HG02610 (cell line): Measurements from ENCODE around the gene CARNS1.
"Not testable (repeated sequence)": the region's sequence is repeated elsewhere in the genome, so short reads cannot be mapped to it uniquely, and the experiment has no call there.

Experiments
- ATAC-seq: cut with Tn5 transposase; IDR thresholded peaks from one replicate; pipeline ENCODE4 v1.9.1; 2021; ENCODE audit warnings: mild to moderate bottlenecking, moderate library complexity; ENCODE audit not compliant: unreplicated experiment

Gene CARNS1

DNA sequence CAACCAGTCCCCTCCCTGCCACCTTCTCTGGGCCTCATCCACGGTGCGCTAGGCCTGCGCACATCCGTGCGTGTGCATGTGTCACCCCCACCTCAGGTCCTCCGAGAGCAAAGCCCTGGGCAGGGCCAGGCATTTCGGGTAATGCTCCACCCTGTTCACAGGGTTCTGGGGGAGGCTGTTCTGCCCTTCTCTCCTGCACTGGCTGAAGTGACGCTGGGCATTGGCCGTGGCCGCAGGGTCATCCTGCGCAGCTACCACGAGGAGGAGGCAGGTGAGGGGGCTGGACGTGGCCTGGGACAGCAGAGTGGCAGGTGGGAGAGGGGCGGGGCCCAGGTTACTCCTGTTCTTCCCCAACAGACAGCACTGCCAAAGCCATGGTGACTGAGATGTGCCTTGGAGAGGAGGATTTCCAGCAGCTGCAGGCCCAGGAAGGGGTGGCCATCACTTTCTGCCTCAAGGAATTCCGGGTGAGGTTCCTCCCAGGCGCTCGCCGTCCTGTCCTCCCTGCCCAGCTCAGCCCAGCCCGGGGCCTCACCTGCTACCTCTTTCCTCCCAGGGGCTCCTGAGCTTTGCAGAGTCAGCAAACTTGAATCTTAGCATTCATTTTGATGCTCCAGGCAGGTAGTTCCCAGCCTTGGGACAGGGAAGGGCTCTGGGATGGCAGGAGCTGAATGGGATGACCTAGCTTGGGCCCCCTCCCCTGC lies 19.8 kb upstream of the CARNS1 start:
- no peak for ATAC-seq

DNA sequence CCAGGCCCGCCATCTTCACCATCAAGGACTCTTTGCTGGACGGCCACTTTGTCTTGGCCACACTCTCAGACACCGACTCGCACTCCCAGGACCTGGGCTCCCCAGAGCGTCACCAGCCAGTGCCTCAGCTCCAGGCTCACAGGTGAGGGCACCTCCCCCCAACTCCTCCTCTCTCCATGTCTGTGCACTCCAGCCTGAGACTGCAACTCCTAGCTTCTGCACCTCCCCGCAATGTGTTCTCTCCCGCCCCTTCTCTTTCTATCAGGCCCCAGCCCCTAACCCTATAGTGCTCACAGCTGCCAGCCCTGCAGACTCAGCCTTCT lies 19.3 kb upstream of the CARNS1 start:
- ATAC-seq = no peak

DNA sequence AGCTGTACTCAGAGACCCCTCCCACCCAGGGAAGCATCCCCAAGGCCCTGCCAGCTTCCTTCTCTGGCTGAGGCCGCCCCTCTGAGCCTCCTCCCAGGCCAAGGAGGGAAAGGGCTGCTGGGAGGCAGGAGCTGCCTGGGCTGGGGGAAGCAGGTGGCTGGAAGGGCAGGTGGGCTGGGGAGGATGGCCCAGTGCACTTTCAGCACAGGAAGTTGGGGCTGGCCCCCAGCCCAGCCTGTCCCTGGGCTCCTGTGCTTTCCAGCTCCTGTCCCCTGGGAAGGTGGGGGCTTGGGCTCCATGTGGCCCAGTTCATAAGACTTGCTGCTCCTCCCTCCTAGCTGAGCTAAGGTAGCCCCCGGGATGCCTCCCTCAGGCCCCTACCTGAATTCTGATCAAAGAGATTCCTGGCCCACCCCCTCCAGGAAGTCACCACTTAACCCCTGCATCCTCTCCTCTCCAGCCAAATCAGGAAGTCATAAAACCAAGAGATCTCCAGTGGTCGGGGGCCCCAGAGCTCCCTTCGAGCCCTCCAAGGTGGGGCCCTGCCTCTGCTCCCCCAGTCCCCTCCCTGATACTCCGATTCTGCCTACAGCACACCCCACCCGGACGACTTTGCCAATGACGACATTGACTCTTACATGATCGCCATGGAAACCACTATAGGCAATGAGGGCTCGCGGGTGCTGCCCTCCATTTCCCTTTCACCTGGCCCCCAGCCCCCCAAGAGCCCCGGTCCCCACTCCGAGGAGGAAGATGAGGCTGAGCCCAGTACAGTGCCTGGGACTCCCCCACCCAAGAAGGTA lies 18.7 kb upstream of the CARNS1 start:
- no peak for ATAC-seq

DNA sequence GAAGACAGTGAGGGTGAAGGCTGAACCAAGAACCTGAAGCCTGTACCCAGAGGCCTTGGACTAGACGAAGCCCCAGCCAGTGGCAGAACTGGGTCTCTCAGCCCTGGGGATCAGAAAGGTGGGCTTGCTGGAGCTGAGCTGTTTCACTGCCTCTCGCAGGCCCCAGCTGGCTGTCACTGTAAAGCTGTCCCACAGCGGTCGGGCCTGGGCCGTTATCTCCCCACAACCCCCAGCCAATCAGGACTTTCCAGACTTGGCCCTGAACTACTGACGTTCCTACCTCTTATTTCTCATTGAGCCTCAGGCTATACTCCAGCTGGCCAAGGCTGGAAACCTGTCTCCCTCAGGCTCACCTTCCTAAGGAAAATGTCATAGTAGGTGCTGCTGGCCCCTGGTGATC lies 17.9 kb upstream of the CARNS1 start:
- no peak for ATAC-seq

DNA sequence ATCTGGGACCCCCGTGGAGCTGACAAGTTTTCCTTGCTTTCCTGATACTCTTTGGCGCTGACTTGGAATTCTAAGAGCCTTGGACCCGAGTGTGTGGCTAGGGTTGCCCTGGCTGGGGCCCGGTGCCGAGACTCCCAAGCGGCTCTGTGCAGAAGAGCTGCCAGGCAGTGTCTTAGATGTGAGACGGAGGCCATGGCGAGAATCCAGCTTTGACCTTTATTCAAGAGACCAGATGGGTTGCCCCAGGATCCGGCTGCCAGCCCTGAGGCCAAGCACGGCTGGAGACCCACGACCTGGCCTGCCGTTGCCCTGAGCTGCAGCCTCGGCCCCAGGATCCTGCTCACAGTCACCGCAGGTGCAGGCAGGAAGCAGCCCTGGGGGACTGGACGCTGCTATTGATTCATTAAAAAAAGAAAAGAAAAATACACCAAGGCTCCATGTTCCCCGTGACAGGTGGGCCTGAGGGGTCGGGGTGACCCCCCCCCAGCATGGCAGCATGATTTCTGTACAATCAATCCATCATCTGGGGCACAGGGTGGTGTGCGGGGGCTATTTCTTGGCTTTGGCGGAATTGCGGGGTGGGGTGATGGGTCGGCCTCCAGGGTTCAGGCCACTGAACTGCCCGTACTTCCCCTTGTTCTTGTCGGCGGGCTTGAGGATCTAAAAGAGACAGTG lies 17.4 kb upstream of the CARNS1 start:
- ATAC-seq = no peak

DNA sequence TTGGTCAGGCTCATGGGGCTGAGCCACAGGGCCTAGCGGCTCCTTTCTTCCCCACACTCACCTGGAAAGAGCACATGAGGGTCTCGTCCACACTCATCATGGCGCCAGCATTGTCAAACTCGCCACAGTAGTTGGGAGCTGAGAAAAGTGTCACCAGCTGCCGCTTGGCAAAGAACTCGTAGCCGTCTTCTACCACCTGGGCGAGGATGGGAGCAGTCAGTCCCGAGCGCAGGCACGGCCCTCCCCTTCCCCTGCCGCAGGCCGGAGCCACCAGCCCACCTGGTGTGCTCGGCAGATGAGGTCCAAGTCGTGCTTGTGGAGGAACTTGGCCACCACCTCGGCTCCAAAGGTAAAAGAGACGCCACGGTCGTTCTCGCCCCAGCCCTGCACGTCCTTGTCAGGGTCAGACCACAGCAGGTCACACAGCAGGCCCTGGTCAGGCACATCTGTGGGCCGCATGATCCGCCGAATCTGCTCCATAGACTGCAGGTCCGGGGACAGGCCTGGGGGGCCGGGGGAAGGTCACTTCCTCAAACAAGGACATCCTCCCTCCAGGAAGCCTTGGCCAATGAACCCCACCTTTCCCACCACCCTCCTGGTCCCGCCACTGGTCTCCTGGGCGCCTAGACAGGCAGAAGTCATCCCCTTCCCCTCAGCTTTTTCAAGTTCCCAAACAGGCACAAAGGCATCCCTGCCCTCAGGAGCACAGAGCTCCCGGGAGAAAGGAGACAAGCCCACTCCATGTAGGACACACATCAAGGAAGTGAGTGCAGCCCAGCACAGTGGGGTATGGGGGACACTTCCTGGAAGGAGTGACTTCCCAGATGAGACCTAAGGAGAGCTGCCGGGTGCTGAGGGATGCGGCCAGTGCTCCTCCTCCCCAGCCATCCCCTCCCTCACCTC lies 16.6 kb upstream of the CARNS1 start:
- no peak for ATAC-seq

DNA sequence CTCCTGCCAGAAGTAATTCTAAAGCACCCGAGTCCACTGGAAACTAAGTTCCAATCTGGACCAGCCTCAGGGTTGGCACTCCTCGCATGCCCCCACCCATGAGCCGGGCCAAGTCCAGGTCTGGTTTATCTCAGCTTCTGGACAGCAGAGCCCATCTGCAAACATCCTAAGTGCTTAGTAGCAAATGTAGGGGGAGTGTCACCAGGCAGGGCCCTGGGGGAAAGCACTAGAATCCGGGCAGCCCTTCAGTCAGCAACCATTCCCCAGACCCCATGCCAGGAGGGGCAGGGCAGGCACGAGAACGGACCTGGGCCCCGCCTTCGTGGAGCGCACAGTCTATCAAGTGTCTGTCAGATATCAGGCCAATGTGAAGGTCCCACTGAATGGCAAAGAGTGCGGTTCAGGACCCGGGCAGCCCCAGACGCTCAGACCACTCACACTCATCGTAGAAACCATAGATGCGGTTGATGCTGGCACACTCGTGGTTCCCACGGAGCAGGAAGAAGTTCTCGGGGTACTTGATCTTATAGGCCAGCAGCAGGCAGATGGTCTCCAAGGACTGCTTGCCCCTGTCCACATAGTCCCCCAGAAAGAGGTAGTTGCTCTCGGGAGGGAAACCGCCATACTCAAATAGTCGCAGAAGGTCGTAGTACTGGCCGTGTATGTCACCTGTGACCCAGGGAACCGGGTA lies 15.1 kb upstream of the CARNS1 start:
- no peak for ATAC-seq

DNA sequence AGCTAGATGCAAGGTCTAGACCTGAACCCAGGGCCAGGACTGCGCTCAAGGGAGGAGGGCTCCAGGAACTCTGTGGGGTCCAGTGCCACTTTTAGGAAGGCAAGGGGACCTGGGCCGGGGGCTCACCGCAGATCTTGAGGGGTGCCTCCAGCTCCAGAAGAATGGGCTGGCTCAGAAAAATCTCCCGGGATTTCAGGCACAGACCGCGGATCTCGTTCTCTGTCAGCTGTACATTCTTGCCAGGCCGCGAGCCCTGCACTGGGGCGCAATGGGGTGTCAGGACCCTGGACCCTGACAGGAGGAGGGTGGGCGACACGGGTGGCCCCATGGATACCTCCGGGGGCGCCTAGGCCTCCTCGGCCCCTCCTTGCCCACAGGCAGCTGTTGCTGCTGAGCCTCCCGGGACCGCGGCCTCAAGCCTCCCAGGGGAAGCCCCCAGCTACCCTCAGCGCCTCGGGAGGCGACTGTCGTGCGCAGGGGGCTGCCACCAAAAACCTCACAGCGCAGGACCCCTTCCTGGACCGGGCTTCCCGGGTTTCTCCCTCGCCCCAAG lies 14.5 kb upstream of the CARNS1 start:
- ATAC-seq = peak; percentile 8

DNA sequence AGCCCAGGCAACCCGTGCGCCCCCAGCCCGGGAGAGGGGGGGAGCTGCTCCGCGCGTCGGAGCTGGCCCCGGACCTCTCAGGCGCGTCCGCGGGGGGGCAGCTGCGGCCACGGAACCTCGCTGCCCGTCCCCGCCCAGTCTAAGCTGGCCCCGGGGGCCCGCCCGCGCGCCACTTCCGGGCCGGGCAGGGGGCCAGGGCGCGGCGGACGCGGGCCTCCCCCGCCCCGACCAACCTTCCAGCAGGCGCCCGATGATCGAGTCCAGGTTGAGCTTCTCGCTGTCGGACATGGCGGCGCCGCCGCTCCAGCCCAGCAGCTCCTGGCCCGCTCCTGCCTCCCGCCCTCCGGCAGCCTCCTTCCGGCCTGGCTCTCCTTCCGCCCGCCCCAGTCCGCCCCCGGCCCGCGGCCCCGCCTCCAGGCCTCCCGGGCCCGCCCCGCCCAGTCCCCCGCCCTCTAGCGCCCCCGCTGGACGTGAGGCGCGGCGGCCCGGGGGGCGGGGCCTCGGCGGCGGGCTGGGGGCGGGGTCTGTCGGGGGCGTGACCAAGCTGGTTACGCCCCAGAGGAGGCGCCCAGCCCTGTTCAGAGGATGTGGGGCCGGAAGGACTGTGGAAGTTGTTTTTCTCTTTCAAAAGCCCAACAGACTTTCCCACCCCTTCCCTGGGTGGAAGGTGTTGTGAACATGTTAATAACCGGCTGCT lies 13.8 kb upstream of the CARNS1 start, which contains the start of gene PPP1CA:
Gene PPP1CA (minus strand): TSS at position 364 of the 697 bp plus-strand sequence. CDS start 76 bp downstream, at position 288.
- ATAC-seq = peak; percentile 65

DNA sequence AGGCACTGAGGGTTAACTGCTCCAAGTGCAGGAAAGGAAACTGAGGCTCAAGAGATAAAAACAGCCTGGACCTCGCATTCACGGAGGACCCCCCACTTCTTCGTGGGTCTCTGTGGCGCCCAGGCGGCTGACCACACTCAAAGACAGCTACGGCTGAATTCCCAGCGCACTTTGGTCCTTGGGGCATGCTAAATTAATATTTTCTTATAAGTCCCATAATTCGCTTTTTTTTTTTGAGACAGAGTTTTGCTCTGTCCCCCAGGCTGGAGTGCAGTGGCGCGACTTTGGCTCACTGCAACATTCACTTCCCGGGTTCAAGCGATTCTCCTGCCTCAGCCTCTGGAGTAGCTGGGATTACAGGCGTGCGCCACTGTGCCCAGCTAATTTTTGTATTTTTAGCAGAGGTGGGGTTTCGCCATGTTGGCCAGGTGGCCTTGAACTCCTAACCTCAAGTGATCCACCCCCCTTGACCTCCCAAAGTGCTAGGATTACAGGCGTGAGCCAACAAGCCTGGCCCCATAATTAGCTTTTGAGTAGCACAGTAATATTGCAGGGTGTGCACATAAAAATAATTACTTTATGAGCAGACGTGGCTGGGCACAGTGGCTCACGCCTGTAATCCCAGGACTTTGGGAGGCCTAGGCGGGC lies 13.2 kb upstream of the CARNS1 start:
- not testable (repeated sequence) for ATAC-seq

DNA sequence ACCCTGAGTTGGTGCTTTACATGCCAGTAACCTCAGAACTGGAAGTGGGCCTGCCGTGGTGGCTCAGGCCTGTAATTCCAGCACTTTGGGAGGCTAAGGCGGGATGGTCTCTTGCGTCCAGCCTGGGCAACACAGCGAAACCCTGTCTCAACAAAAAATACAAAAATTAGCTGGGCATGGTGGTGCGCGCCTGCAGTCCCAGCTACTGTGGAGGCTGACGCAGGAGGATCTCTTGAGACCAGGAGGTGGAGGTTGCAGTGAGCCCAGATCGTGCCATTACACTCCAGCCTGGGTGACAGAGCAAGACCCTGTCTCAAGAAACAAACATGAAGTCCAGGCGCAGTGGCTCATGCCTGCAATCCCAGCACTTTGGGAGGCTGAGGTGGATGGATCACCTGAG lies 12.4 kb upstream of the CARNS1 start:
- ATAC-seq = not testable (repeated sequence)

DNA sequence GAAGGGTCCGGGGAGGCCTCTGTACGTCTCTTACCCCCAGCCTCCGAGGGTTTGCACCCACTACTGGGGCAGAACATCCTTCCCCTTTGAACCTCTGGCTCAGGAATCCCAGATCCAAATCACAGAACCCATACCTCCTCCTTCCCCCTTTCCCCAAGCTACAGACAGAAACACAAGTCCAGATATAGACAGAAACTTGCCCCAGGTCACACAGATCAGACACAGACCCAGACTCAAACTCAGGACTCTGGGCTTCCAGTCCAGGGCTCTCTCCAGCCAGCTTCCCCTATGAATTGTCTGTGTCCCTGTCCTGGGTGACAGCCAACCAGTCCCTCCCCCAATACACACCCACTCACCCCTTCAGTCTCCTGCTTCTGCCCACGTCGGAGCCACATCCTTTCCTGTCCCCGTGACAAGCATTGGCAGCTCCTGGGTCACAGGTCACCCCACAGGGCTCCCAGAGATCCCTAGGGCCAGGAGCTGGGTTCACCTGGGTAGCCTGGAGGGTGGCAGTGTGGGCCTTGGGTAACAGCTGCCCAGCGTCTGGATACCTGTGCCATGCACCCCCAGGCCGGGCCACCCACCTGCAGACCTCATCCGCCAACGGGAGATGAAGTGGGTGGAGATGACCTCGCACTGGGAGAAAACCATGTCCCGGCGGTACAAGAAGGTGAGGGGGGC lies 10.8 kb upstream of the CARNS1 start:
- no peak for ATAC-seq

DNA sequence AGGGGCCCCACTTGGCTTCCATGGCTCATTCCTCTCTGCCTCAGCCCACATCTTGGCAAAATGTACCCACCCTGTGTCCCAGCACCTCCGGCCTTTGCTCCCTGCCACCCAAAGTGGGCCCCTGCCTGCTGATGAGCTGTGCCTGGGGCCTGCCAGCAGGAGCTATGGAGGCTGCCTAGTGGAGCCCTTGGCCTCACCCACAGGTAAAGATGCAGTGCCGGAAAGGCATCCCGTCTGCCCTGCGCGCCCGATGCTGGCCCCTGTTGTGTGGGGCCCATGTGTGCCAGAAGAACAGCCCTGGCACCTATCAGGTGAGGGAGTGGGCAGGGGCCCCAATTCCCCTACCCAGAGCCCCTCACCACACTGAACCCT lies 10.3 kb upstream of the CARNS1 start:
- ATAC-seq = no peak

DNA sequence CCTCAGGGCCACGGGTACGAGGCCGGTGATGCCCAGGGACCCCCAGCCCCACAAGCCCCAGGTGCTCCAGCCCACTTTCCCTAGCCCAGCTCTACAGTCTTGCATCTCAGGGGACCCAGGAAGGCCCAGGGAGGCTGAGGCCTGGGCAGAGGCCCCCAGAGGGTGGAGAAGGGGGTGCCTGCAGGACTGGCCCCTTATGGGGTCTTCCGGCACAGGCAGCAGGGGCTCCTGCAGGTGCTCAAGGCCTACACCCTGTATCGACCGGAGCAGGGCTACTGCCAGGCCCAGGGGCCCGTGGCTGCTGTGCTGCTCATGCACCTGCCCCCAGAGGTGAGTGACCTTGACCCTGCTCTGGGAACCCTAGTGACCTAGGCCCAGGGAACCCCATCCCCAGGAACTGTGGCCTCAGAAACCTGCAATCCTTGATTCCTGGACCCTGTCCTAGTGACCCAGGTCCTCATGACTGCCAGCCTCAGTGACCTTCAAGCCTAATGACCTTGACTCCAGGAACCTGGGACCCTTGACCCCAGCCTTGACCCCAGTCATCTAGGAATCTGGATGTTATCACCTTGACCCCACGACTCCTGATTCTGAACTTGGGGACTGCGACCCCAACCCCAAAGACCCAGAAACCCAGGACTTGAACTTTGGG lies 9.7 kb upstream of the CARNS1 start:
- ATAC-seq = no peak

DNA sequence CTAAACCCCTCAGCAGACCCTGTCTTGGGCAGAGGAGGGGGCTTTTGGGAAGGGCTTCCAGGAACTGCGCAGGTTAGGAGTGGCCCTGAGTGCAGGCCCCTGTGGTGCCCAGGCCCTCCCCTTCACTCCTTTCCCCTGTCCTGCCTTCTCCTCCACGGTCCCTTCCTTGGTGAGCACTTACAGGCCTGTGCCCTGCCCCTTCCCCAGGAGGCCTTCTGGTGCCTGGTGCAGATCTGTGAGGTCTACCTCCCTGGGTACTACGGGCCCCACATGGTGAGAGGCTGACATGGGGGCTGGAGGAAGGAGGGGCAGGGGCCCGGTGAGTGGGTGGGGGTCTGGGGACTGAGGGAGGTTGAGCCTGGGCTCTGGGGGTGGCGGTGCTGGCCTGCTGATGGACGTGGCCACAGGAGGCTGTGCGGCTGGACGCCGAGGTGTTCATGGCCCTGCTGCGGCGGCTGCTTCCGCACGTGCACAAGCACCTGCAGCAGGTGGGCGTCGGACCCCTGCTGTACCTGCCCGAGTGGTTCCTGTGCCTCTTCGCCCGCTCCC lies 9.0 kb upstream of the CARNS1 start:
- ATAC-seq = no peak

DNA sequence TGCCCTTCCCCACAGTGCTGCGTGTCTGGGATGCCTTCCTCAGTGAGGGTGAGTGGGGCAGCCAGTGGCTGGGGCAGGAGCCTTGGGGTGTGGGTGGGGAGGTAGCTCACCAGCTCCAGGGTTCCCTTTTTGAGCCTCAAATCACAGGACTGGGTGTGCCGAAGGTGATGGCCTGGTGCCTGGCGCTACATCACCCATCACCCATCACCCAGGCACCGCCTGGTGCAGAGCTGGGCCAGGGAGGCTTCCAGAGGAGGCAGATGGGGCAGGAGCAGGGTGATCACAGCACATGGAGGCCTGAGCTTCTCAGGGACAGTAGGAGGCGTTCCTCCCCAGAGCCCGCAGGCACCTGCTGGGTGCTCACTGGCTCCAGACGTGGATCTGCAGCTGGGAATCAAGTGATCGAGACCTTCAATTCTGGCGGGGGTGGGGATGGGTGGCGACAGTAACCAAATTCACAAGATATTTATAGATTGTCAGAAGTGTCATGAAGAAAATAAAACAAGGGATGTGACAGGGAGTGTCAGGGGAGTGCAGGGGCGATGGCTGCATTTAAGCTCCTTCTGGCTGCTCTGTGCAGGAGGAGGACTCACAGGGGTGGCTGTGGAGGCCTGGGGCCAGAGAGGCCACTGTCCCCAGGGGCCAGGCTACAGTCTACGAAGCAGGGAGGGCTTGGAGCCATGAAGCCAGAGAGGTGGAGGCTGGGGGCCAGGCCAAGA lies 8.3 kb upstream of the CARNS1 start:
- no peak for ATAC-seq

DNA sequence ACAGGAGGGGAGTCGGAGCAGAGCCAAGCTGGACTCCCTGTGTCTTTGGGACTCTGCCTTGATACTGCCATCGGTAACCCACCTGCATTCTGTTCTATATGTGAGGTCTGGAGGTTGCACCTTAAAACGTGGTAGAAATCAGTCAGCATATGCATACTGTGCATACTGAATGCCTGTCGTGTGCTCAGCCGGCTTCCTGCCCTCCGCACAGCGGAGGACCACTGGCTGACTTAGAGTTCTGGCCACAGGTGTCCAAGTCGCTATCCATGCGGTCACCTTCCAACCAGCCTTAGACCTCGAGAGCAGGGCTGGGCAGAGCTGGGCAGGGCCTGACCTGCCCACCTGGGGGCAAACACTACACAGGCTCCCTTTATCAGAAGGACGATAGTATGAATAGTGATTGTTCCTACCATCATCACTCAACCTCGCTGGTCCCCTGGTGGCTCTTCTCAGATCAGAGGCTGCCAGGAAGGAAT lies 7.8 kb upstream of the CARNS1 start:
- ATAC-seq = no peak
